Spleen (tissue), 7 donors: ENCODE results near the gene ACSL5.

ENCODE experiments used
- CTCF ChIP-seq, 11 experiments: fragments of 200-600 bp in 7 of 11; fragments of 450-650 bp in 4 of 11; sonication (generic) in 4 of 11; IDR thresholded peaks in 8 of 11; conservative IDR thresholded peaks in 3 of 11; 1 replicate in 7 of 11; 2 replicates in 4 of 11; pipeline versions ENCODE4 v1.4.0 to v1.8.0; 2016 to 2021; ENCODE audit warnings: antibody characterized with exemption in 11 of 11, inconsistent platforms in 4 of 11, mild to moderate bottlenecking in 1 of 11
- POLR2A ChIP-seq, 3 donors: fragments of 450-650 bp; IDR thresholded peaks; one replicate each; pipeline ENCODE4 v1.5.1; 2017; ENCODE audit warnings: antibody characterized with exemption in 3 of 3, mild to moderate bottlenecking in 1 of 3
- POLR2AphosphoS5 ChIP-seq, 3 donors: sonication (generic); formaldehyde crosslinking; IDR thresholded peaks; one replicate each; pipeline ENCODE4 v1.5.1; 2017; ENCODE audit warnings: antibody characterized with exemption in 3 of 3
- donor health status: DM: no; HTN: no; CAD: no; lungs with moderate emphysema.
- donor health status: DM: no; HTN: no; CAD: no.
- donor health status: DM: no; HTN: no; CAD: no.

DNA sequence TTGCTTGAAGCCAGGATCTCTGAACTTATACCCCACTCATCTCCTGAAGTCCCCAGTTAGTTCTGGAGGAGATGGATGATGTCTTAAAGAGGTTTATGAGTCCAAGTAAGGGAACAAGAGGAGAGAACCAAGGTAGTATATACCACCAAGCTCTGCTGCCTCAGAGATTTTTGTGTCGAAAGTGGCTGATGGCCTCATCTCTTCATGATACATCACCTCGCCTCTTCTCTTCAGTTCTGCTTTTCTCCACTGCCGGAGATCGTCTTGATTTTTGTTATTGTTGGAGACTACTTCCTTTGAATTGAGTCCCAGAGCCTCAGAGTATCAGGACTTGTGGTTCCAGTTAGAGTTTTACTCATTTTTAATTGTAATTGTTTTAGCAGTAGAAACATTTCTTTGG is 75.0 kb downstream of the ACSL5 start:
- TF ChIP-seq CTCF (IDR thresholded peaks at IDR 0.05 in 8 of 11, conservative IDR thresholded peaks at IDR 0.05 in 3 of 11): no peak
- no peak for TF ChIP-seq POLR2A (IDR thresholded peaks at IDR 0.05)
- TF ChIP-seq POLR2AphosphoS5 (IDR thresholded peaks at IDR 0.05): no peak
